Mucosa of rectum (tissue), 2 donors: ENCODE data around the gene NEURL3.
"Not testable (repeated sequence)": the region's sequence is repeated elsewhere in the genome, so short reads cannot be mapped to it uniquely, and the experiment has no call there.

ENCODE experiments used
- H3K27ac ChIP-seq, 2 donors: one replicate each; pipeline ENCODE4 v1.7.0; 2013; ENCODE audit warnings: inconsistent platforms in 2 of 2, low read depth in 2 of 2, low read length in 2 of 2
- H3K27me3 ChIP-seq, 2 donors: one replicate each; pipeline ENCODE4 v1.7.0; 2013; ENCODE audit warnings: low read length in 2 of 2; ENCODE audit not compliant: control insufficient read depth in 2 of 2, insufficient read depth in 2 of 2
- H3K36me3 ChIP-seq, 2 donors: one replicate each; pipeline ENCODE4 v1.7.0; 2013; ENCODE audit warnings: low read length in 2 of 2; ENCODE audit not compliant: control insufficient read depth in 2 of 2, insufficient read depth in 2 of 2
- H3K4me1 ChIP-seq, 2 donors: one replicate each; pipeline ENCODE4 v1.7.0; 2013; ENCODE audit warnings: low read length in 2 of 2, mild to moderate bottlenecking in 1 of 2; ENCODE audit not compliant: control insufficient read depth in 2 of 2, insufficient read depth in 2 of 2
- H3K4me3 ChIP-seq, 2 donors: one replicate each; pipeline ENCODE4 v1.7.0; 2013; ENCODE audit warnings: low read length in 2 of 2
- H3K9ac ChIP-seq, 2 donors: one replicate each; pipeline ENCODE4 v1.7.0; 2013; ENCODE audit warnings: low read length in 2 of 2, low read depth in 1 of 2, mild to moderate bottlenecking in 1 of 2
- H3K9me3 ChIP-seq, 2 donors: one replicate each; pipeline ENCODE4 v1.7.0; 2013; ENCODE audit warnings: low read length in 2 of 2; ENCODE audit not compliant: control insufficient read depth in 2 of 2
- donor health status: healthy.
- donor health status: Normal muscosa, but diverticular disease.

Gene NEURL3

GRCh38 chr2:96500385-96501066, 4.6 kb downstream of the NEURL3 start:
- H3K9ac ChIP-seq, result no peak overlapping the region
- no peaks in the 10 kb centered on the region for H3K27me3 ChIP-seq
- no peaks in the 10 kb centered on the region for H3K36me3 ChIP-seq
- H3K9me3 ChIP-seq, result no peaks in the 10 kb centered on the region
- no peak overlapping the region for H3K27ac ChIP-seq
- H3K4me3 ChIP-seq, result no peak overlapping the region
- H3K4me1 ChIP-seq, result peaks cover 18 to 29% of the 10 kb centered on the region in 2 donors

GRCh38 chr2:96499061-96499960, 5.8 kb downstream of the NEURL3 start:
- no peaks in the 10 kb centered on the region for H3K36me3 ChIP-seq

GRCh38 chr2:96498611-96499010, 6.5 kb downstream of the NEURL3 start:
- not testable (repeated sequence) for H3K36me3 ChIP-seq, H3K27ac ChIP-seq, H3K9ac ChIP-seq, H3K9me3 ChIP-seq, H3K27me3 ChIP-seq, H3K4me3 ChIP-seq
- H3K4me1 ChIP-seq, result peaks cover 14 to 21% of the 10 kb centered on the region in 2 donors

More at GRCh38 chr2:96499061-96499960, 5.8 kb downstream of the NEURL3 start:
- Histone ChIP-seq H3K9ac (no peak overlapping the region), H3K27ac (no peak overlapping the region), H3K27me3 (no peaks in the 10 kb centered on the region), H3K4me1 (peaks cover 14 to 21% of the 10 kb centered on the region in 2 donors), H3K4me3 (no peak overlapping the region), H3K9me3 (no peaks in the 10 kb centered on the region)

- Histone ChIP-seq H3K4me1 (peaks cover 8 to 16% of the 10 kb centered on the region in 2 donors), H3K9me3 (no peaks in the 10 kb centered on the region), H3K9ac (no peak overlapping the region), H3K4me3 (no peak overlapping the region), H3K36me3 (no peaks in the 10 kb centered on the region), H3K27ac (no peak overlapping the region), H3K27me3 (no peaks in the 10 kb centered on the region)
Observed at GRCh38 chr2:96498021-96498431, 7.1 kb downstream of the NEURL3 start.

GRCh38 chr2:96495982-96496629, 9.1 kb downstream of the NEURL3 start:
- Histone ChIP-seq H3K27me3 (no peaks in the 10 kb centered on the region), H3K27ac (no peak overlapping the region), H3K4me3 (no peak overlapping the region), H3K9ac (no peak overlapping the region), H3K4me1 (no peaks in the 10 kb centered on the region), H3K36me3 (no peaks in the 10 kb centered on the region), H3K9me3 (no peaks in the 10 kb centered on the region)

GRCh38 chr2:96494188-96494587, 11.0 kb downstream of the NEURL3 start:
- H3K36me3 ChIP-seq, result no peaks in the 10 kb centered on the region
- no peaks in the 10 kb centered on the region for H3K27me3 ChIP-seq
- H3K9ac ChIP-seq, result no peak overlapping the region
- no peaks in the 10 kb centered on the region for H3K9me3 ChIP-seq
- H3K4me3 ChIP-seq, result no peak overlapping the region
- H3K27ac ChIP-seq, result no peak overlapping the region
- H3K4me1 ChIP-seq, result no peaks in the 10 kb centered on the region

- Histone ChIP-seq H3K36me3 (no peaks in the 10 kb centered on the region), H3K4me3 (no peak overlapping the region), H3K4me1 (no peaks in the 10 kb centered on the region), H3K9ac (no peak overlapping the region), H3K27me3 (no peaks in the 10 kb centered on the region), H3K27ac (no peak overlapping the region), H3K9me3 (no peaks in the 10 kb centered on the region)
Observed at GRCh38 chr2:96493072-96493471, 12.1 kb downstream of the NEURL3 start.

- no peaks in the 10 kb centered on the region for H3K9me3 ChIP-seq
- H3K9ac ChIP-seq, result no peak overlapping the region
- H3K27me3 ChIP-seq, result no peaks in the 10 kb centered on the region
- no peak overlapping the region for H3K27ac ChIP-seq
- no peak overlapping the region for H3K4me3 ChIP-seq
- no peaks in the 10 kb centered on the region for H3K36me3 ChIP-seq
- H3K4me1 ChIP-seq, result no peaks in the 10 kb centered on the region
Observed at GRCh38 chr2:96491860-96492497, 13.2 kb downstream of the NEURL3 start.

- H3K36me3 ChIP-seq, result no peaks in the 10 kb centered on the region
- H3K9ac ChIP-seq, result no peak overlapping the region
- H3K27ac ChIP-seq, result no peak overlapping the region
Observed at GRCh38 chr2:96489663-96490062, 15.5 kb downstream of the NEURL3 start.

More at GRCh38 chr2:96489663-96490062, 15.5 kb downstream of the NEURL3 start:
- Histone ChIP-seq H3K27me3 (no peaks in the 10 kb centered on the region), H3K9me3 (no peaks in the 10 kb centered on the region), H3K4me1 (peaks cover 0 to 8% of the 10 kb centered on the region in 2 donors), H3K4me3 (no peak overlapping the region)
